GM19351 (cell line): ENCODE data around the gene HOXA5.

ENCODE experiments used
- ATAC-seq: cut with Tn5 transposase; IDR thresholded peaks from one replicate; pipeline ENCODE4 v1.9.1; 2021; ENCODE audit warnings: mild to moderate bottlenecking, moderate library complexity; ENCODE audit not compliant: unreplicated experiment

Gene HOXA5

DNA sequence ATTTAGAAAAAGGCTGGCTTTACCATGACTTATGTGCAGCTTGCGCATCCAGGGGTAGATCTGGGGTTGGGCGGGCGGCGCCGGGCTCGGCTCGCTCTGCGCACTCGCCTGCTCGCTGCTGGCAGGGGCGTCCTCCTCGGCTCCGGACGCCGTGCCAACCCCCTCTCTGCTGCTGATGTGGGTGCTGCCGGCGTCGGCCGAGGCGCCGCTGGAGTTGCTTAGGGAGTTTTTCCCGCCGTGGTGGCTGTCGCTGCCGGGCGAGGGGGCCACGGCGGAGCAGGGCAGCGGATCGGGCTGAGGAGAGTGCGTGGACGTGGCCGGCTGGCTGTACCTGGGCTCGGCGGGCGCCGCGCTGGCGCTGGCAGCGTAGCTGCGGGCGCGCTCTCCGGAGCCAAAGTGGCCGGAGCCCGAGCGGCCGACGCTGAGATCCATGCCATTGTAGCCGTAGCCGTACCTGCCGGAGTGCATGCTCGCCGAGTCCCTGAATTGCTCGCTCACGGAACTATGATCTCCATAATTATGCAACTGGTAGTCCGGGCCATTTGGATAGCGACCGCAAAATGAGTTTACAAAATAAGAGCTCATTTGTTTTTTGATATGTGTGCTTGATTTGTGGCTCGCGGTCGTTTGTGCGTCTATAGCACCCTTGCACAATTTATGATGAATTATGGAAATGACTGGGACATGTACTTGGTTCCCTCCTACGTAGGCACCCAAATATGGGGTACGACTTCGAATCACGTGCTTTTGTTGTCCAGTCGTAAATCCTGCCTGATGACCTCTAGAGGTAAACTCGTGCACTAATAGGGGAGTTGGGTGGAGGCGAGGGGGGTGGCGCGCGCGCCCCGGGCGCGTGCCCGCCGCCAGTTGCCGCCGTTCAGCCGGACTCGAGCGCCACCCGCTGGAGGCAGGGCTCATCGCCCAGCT is at the start of gene HOXA5:
Gene HOXA5, minus strand, starts transcription at position 659 of the 927 bp plus-strand sequence. Its CDS starts 74 bp downstream, at position 585.
- no peak for ATAC-seq

GRCh38 chr7:27192546-27193334 is 49.3 kb upstream of the HOXA5 start:
- ATAC-seq, result no peak

DNA sequence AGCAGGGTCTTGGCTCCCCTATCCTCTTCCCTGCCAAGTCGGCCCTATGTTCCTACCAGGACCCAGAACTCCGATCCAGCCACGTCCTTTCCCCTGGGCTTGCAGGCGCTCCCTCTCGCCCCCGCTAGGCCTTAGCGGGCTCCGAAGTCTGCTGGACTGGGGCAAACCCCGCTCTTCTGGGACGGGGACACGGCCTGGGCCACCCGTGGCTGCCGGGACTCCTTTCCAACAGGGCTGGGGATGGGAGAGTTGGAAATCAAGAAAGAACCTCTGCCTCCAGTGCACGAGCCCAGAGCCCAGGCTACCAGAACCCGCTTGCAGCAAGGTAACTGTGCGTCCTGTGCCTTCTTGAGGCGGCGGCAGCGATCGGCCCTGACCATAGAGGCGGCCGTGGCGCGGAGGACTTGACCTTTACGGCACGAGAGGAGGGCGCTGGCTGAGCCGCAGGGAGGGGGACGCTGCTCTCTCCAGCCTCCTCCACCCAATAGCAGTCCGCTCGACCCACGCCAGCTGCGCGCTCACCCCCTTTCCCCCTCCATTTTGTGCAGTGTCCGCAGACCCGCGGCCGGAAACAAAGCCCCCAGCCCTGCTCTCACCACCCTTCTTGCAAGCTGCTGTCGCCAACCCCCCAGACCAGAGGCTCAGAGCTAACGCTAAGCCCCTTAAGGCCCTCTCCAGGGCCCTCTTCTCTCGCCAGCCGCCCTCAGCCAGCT is 48.5 kb upstream of the HOXA5 start:
- ATAC-seq, result no peak

- ATAC-seq, result no peak
Observed at GRCh38 chr7:27191161-27191731, 47.8 kb upstream of the HOXA5 start.

DNA sequence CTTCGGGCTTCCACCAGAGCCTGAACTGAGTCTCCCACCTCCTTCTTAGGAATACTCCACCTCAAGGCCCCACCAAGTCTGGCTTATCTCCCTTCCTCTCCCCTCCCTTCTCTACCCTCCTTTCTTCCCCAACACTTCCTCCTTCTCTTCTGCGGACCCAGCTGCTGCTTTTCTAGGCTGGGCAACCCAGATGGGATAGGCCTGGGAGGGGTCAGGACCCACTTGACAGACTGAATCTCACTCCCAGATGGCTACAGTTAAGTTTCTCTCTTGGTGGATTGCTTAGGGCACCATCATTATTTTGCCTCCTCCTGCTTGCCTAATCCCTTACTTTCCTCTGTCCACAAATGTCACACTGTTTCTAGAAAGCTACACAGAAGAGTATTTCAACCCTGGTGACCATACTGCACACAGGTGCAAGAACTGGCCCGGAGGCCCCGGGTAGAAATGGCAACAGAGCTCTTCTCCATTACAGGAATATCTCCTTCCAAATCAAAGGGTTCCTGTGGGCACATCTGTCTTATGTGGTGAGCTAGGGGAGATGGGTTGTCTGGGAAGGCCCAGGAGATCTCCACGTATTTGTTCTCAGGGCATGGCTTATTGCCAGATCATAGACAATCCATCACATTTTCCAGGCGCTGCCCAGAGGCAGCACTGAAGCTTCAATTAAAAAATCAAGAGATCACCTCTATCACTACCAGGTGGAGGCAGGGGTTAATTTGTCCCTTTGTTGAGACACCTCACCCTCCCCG is 46.7 kb upstream of the HOXA5 start:
- ATAC-seq, result no peak

- ATAC-seq, result no peak
Observed at GRCh38 chr7:27189295-27189996, 46.0 kb upstream of the HOXA5 start.

DNA sequence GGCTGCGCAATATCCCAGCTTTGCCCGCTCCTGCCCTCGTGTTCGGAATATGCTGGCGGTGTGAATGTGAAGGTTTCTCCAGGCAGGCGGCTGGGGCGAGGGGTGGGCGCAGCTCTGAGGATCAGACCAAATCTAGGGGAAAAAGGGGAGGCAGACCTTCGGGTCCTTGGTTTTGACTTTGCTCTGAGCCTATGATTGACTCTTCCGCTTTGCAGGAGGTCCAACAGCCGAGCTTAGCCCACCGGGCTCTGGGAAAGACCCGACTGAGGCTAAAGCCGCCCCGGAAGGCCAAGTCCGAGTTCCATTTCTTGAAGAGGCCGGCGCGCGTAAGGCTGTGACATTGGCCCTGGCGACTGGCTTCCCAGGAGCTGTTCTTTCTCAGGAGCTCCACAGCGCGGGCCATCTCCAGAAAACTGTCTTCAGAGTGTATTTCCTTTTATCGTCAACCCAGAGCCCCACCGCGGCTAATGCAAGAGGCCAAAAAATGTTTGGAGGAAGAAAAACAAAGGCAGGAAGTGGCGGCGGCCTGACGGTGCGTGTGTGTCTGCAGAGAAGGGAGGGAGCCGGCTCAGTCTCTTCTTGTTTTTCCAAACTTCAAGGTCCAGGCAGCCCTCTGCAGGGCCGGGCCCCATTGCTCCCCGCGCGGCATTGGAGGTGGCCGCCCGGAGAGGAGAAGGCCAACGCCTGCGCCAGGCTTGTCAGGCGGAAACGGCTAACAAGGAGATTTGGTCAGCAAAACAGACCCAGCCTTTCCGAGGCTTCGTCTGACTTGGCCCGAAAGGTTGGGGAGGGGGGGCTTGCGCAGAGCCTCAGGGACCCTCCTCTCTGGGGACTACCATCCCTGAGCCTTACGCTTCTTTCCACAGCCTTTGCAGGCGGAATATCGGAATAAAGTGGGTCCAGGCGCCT is 45.2 kb upstream of the HOXA5 start:
- no peak for ATAC-seq

DNA sequence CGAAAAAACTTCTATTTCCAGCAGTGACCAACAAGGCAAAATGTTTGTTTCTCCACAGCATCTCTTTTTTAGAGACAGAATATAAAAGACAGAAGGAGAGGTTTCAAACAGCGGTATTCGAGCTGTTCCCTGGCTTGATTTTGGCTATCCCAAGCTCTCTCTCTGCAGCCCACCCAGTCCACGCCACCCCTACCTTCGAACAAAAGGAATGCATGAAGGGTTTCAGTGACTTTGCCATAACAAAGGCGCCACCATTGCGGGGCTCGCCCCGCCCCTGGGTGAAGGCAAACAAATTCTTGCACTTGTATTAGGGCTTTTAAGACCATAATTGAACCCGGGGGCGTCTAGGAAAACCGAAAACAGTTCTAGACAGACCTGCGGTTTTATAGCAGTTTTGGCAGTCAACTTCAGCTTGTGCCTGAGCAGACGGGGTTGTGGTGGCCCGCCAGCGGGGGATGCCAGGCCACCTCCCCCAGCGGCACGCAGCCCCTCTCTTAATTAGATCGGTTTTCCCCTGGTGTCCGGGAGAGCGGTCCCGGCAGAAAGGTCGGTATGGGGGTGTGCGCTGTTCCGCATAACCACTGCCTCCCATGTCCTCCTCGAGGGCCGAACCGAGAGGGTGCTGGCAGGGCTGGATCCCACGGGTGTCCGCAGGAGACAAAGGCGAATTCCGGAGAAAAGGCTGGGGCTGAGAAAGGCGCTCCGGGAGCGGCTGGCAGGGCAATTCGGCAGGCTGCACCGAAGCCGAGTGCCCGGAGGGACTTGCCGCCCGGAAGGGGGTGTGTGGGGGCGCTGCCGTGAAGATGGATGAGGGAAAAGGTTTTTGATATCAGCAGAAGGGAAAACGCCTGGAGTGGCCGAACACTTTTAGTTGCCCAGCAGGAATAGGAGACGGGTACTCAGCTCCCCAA is 44.2 kb upstream of the HOXA5 start:
- ATAC-seq, result no peak

- ATAC-seq, result no peak
Observed at GRCh38 chr7:27186668-27187474, 43.4 kb upstream of the HOXA5 start.

- no peak for ATAC-seq
Observed at GRCh38 chr7:27185854-27186667, 42.6 kb upstream of the HOXA5 start.

GRCh38 chr7:27185013-27185853 is 41.8 kb upstream of the HOXA5 start, which contains the start of gene HOXA11:
Gene HOXA11 (minus strand): TSS chr7:27185232. CDS start chr7:27185144, 88 bp downstream.
- ATAC-seq, result no peak

- no peak for ATAC-seq
Observed at GRCh38 chr7:27184337-27185012, 41.0 kb upstream of the HOXA5 start.

DNA sequence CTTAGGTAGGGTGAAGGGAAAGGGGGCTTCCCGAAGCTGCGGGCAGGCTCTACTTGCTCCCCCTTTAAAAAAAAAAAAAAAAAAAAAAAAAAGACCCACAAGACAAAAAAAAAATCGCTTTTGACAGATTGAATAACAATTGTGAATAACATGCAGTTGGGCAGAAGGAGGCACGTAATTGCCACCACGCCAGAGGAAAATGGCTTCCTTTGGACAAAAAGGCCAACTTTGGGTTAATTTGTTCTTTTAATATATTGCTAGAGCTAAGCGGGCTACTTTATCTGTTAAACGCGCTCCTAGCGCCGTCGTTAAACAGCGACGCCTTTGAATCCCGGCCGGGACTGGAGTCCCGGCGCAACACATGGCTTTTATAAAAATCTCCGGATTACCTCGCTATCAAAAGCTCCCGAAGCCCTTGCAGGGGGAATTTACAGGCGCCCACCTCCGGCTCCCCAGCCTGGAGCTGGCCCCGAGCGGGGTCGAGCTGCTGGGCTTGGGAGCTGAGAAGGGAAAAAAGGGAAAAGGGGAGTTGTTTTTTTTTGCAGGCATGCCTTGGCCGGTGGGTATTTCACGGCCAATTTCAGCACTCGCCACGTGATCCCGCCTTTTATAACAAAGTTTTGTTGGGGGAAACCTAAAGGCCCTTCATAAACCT is 40.3 kb upstream of the HOXA5 start:
- no peak for ATAC-seq
